ENCODE data around the gene SMIM8. TPM values are rescaled to one million over a fixed set of nuclear protein-coding genes. Genes with fewer than 3 reads are reported as not detected.

Gene SMIM8
- total RNA-seq, 1 donor from 2014 or later: 3.3 TPM

DNA sequence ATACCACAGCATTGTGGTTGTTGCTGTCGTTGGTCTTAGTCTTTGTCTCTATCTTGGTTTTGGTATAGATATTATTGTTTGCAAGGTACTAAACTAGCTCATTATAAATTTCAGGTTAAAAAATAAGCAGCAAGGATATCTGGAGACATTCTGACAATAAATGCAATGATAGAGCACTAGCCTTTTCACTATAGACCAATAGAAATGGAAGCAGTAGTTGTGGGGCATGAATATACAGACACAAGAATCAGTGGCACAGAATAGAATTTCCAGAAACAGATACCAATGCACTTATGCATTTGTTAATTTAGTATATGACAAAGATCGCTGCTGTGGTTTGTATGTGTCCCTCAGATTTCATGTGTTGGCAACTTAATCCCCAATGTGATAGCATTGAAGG, 54.3 kb downstream of the SMIM8 start:
- H3K4me3 ChIP-seq (ENCODE audit: low read depth, low read length): no peak overlapping the region

DNA sequence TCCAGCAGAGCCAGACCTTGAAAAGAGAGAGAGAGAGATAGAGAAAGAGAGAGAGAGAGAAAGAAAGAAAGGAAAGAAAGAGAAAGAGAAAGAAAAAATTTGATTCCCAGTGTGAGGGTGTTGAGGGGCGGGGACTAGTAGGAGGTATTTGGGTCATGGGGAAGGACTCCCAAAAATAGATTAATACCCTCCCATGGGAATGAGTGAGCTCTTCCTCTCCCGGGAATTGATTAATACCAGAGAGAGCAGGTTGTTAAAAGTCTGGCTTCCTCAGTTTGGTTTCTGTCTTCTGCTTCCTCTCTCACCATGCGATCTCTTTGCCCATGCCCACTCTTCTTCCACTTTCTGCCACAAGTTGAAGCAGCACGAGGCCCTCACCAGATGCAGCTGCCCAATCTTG, 56.6 kb downstream of the SMIM8 start:
- Histone ChIP-seq H3K36me3 (ENCODE audit: control insufficient read depth, insufficient read depth, low read length) (no peaks in the 10 kb centered on the region), H3K4me3 (ENCODE audit: low read depth, low read length) (no peak overlapping the region), H3K27me3 (ENCODE audit: control insufficient read depth, insufficient read depth, low read length) (no peaks in the 10 kb centered on the region)
- no peak for DNase-seq (ENCODE audit: low read depth)
- TF ChIP-seq, protein P1, sequence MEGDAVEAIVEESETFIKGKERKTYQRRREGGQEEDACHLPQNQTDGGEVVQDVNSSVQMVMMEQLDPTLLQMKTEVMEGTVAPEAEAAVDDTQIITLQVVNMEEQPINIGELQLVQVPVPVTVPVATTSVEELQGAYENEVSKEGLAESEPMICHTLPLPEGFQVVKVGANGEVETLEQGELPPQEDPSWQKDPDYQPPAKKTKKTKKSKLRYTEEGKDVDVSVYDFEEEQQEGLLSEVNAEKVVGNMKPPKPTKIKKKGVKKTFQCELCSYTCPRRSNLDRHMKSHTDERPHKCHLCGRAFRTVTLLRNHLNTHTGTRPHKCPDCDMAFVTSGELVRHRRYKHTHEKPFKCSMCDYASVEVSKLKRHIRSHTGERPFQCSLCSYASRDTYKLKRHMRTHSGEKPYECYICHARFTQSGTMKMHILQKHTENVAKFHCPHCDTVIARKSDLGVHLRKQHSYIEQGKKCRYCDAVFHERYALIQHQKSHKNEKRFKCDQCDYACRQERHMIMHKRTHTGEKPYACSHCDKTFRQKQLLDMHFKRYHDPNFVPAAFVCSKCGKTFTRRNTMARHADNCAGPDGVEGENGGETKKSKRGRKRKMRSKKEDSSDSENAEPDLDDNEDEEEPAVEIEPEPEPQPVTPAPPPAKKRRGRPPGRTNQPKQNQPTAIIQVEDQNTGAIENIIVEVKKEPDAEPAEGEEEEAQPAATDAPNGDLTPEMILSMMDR (IDR thresholded peaks at IDR 0.05; ENCODE audit: insufficient read depth, low read length, poor library complexity, severe bottlenecking): no peak

More for the DNA sequence above, 54.3 kb downstream of the SMIM8 start:
- Histone ChIP-seq H3K27me3 (ENCODE audit: control insufficient read depth, insufficient read depth, low read length) (no peaks in the 10 kb centered on the region), H3K36me3 (ENCODE audit: control insufficient read depth, insufficient read depth, low read length) (no peaks in the 10 kb centered on the region)
- TF ChIP-seq, protein P1 (IDR thresholded peaks at IDR 0.05; ENCODE audit: insufficient read depth, low read length, poor library complexity, severe bottlenecking): no peak
- no peak for DNase-seq (ENCODE audit: low read depth)

DNA sequence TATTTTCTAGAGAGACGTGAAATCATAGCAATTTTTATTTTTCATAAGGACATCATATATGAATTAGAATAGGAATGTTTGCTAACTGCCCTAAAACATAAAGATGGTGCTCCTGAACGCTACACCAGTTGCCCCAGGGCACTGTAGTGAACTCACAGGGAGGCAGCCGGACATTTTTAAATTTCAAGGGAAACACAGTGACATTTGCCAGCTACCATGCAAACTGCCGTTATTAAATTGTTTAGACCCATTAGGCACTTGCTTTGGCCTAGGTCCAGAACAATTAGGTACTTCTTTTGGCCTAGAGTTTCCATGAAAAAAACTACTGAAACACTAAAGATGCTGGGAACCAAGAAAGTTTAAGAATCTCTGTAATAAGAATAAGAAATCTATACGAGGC, 60.5 kb downstream of the SMIM8 start:
- Histone ChIP-seq H3K27me3 (ENCODE audit: control insufficient read depth, insufficient read depth, low read length) (no peaks in the 10 kb centered on the region), H3K4me3 (ENCODE audit: low read depth, low read length) (no peak overlapping the region), H3K36me3 (ENCODE audit: control insufficient read depth, insufficient read depth, low read length) (no peaks in the 10 kb centered on the region)
- TF ChIP-seq, protein P1 (IDR thresholded peaks at IDR 0.05; ENCODE audit: insufficient read depth, low read length, poor library complexity, severe bottlenecking): no peak
- DNase-seq (ENCODE audit: low read depth): no peak

DNA sequence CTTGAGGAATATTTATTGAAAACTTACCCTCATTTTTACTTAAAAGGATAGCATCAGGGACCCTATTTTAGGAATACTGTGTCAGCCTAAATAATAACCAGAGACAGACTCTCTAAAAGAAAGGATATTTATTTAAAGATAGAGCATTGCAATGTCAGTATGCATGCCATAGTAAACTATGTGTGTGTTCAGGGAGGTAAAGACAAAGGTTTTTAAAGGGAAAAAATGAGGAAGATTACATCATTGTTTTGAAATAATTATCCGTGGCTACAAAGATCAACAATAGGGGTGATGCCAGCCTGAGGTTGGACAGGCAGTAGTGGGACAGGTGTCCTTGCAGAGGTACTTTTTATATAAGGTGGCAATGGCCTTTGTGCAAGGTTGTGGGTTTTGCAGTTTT, 61.6 kb downstream of the SMIM8 start:
- Histone ChIP-seq H3K36me3 (ENCODE audit: control insufficient read depth, insufficient read depth, low read length) (no peaks in the 10 kb centered on the region), H3K27me3 (ENCODE audit: control insufficient read depth, insufficient read depth, low read length) (no peaks in the 10 kb centered on the region), H3K4me3 (ENCODE audit: low read depth, low read length) (no peak overlapping the region)
- TF ChIP-seq, protein P1 (IDR thresholded peaks at IDR 0.05; ENCODE audit: insufficient read depth, low read length, poor library complexity, severe bottlenecking): no peak
- DNase-seq (ENCODE audit: low read depth): no peak

DNA sequence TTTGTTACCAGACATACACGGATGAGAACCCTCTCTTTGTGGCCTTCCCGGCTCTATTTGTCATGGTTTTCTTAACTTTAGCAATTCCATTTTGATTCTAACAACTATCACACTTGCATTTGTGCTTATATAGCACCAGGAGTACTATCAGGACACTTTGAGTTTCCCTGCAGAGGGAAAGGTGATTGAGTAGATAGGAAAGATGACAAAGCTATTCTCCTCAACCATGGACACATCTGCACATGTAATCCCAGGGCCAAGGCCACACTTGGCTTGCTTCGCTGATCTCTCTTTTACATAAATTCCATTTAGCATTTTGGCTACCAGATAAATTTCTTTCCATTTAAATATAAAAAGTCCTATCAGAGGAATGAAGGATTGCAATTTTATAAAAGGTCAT, 62.1 kb downstream of the SMIM8 start:
- H3K36me3 ChIP-seq (ENCODE audit: control insufficient read depth, insufficient read depth, low read length): no peaks in the 10 kb centered on the region
- TF ChIP-seq, protein P1 (IDR thresholded peaks at IDR 0.05; ENCODE audit: insufficient read depth, low read length, poor library complexity, severe bottlenecking): no peak
- H3K4me3 ChIP-seq (ENCODE audit: low read depth, low read length): no peak overlapping the region
- DNase-seq (ENCODE audit: low read depth): no peak
- no peaks in the 10 kb centered on the region for H3K27me3 ChIP-seq (ENCODE audit: control insufficient read depth, insufficient read depth, low read length)

DNA sequence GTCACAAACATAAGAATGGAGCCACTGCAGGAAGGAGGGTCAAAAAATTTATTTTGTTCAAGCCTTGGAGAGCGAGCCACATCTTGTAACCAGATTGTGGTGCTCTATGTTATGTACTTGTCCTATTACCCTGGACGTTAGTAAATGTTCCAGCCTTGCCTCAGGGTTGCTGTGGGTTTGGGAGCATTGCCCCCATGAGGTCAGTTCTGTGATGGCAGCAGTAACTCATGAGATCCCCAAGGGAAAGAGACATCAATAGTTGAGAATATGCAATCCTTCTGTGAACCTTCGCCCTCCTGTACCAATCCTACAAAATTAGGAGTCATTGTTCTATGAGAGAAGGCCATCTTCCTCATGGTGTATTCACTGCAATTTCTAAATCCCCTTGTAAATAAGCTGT, 68.9 kb downstream of the SMIM8 start:
- H3K4me3 ChIP-seq (ENCODE audit: low read depth, low read length): no peak overlapping the region
- TF ChIP-seq, protein P1 (IDR thresholded peaks at IDR 0.05; ENCODE audit: insufficient read depth, low read length, poor library complexity, severe bottlenecking): peak; percentile 56
- no peaks in the 10 kb centered on the region for H3K36me3 ChIP-seq (ENCODE audit: control insufficient read depth, insufficient read depth, low read length)
- DNase-seq (ENCODE audit: low read depth): no peak
- H3K27me3 ChIP-seq (ENCODE audit: control insufficient read depth, insufficient read depth, low read length): no peaks in the 10 kb centered on the region

Data from kidney epithelial cell (primary cell).